Activated CD8-positive, alpha-beta memory T cell treated with anti-CD3 and anti-CD28 coated beads for 1 hour (primary cell): ENCODE data around the gene DSP.

Source experiments
- DNase-seq, 2 donors: peaks; one replicate each; pipeline ENCODE4 v3.0.0-alpha.2; 2020; ENCODE audit warnings: low read depth in 1 of 2; ENCODE audit errors: extremely low read depth in 1 of 2

DSP gene

GRCh38 chr6:7534192-7534591 is 7.3 kb upstream of the DSP start:
- DNase-seq = no peak

- DNase-seq = no peak
Measured at GRCh38 chr6:7535498-7535897, 6.0 kb upstream of the DSP start.

- DNase-seq = no peak
Measured at GRCh38 chr6:7537565-7538174, 3.8 kb upstream of the DSP start.

- DNase-seq = no peak
Measured at GRCh38 chr6:7538484-7538883, 3.0 kb upstream of the DSP start.

- no peak for DNase-seq
Measured at GRCh38 chr6:7540595-7540994, 876 bp upstream of the DSP start.

- no peak for DNase-seq
Measured at GRCh38 chr6:7542065-7542873, 798 bp downstream of the DSP start.

GRCh38 chr6:7542874-7543624 is 1.6 kb downstream of the DSP start:
- no peak for DNase-seq

- DNase-seq = no peak
Measured at GRCh38 chr6:7543789-7544424, 2.4 kb downstream of the DSP start.

GRCh38 chr6:7544597-7544996 is 3.1 kb downstream of the DSP start:
- no peak for DNase-seq

GRCh38 chr6:7545316-7546019 is 4.0 kb downstream of the DSP start:
- no peak for DNase-seq

GRCh38 chr6:7546020-7546369 is 4.5 kb downstream of the DSP start:
- no peak for DNase-seq

GRCh38 chr6:7546383-7546782 is 4.9 kb downstream of the DSP start:
- no peak for DNase-seq

GRCh38 chr6:7546896-7547295 is 5.4 kb downstream of the DSP start:
- DNase-seq = no peak

- DNase-seq = no peak
Measured at GRCh38 chr6:7547315-7547714, 5.8 kb downstream of the DSP start.

- no peak for DNase-seq
Measured at GRCh38 chr6:7550433-7550801, 8.9 kb downstream of the DSP start.

GRCh38 chr6:7554533-7555275 is 13.2 kb downstream of the DSP start:
- DNase-seq = no peak

GRCh38 chr6:7555671-7556070 is 14.2 kb downstream of the DSP start:
- no peak for DNase-seq

- DNase-seq = no peak
Measured at GRCh38 chr6:7556394-7557106, 15.1 kb downstream of the DSP start.

- no peak for DNase-seq
Measured at GRCh38 chr6:7557652-7558051, 16.2 kb downstream of the DSP start.

- no peak for DNase-seq
Measured at GRCh38 chr6:7558781-7559180, 17.3 kb downstream of the DSP start.
